ENCODE measurements around the gene ALAD. TPM values are rescaled to one million over a fixed set of nuclear protein-coding genes. Genes with fewer than 3 reads are reported as not detected.

The ALAD gene
- polyA plus RNA-seq, 1 donor (not counting 4 experiments of a cell fraction or from before 2014, with no cell fraction given), result 9.3 TPM

GRCh38 chr9:113340011-113340699, 60.9 kb downstream of the ALAD start, which contains the start of gene WDR31:
WDR31 (minus strand) TSS chr9:113340275; CDS start chr9:113332022, 8,253 bp downstream.
- H3K27me3 ChIP-seq (ENCODE audit: control insufficient read depth, extremely low read depth, insufficient read depth, low read length), result no peaks in the 10 kb centered on the region
- no peak for FAIRE-seq
- peak within 1 kb of the TSS; percentile 68 for H3K9ac ChIP-seq (ENCODE audit: control insufficient read depth, extremely low read depth, insufficient read depth, low read length)

GRCh38 chr9:113337714-113338113, 63.4 kb downstream of the ALAD start:
- Histone ChIP-seq H3K27ac (ENCODE audit: control insufficient read depth, insufficient read depth, low read length) (no peak overlapping the region), H3K27me3 (ENCODE audit: control insufficient read depth, extremely low read depth, insufficient read depth, low read length) (no peaks in the 10 kb centered on the region), H3K4me1 (ENCODE audit: control insufficient read depth, extremely low read depth, insufficient read depth, low read length) (peaks cover 18% of the 10 kb centered on the region), H3K9me3 (ENCODE audit: control insufficient read depth, low read depth, low read length) (no peaks in the 10 kb centered on the region), H4K20me1 (ENCODE audit: control insufficient read depth, extremely low read depth, insufficient read depth, low read length) (no peaks in the 10 kb centered on the region), H2AFZ (ENCODE audit: control insufficient read depth, low read length) (no peak overlapping the region), H3K36me3 (ENCODE audit: control insufficient read depth in 2 of 2, extremely low read depth in 1 of 2, insufficient read depth in 2 of 2, low read length in 2 of 2) (no peaks in the 10 kb centered on the region), H3K9ac (ENCODE audit: control insufficient read depth, extremely low read depth, insufficient read depth, low read length) (no peak overlapping the region), H3K4me3 (ENCODE audit: control insufficient read depth in 2 of 3, extremely low read depth in 1 of 3, insufficient read depth in 2 of 3, low read depth in 1 of 3, low read length in 3 of 3) (no peak overlapping the region), H3K4me2 (ENCODE audit: control insufficient read depth, extremely low read depth, insufficient read depth, low read depth, low read length) (no peak overlapping the region), H3K9me1 (ENCODE audit: control insufficient read depth, extremely low read depth, insufficient read depth, low read length) (no peaks in the 10 kb centered on the region), H3K79me2 (ENCODE audit: control insufficient read depth, insufficient read depth, low read length) (no peaks in the 10 kb centered on the region)
- dilution Hi-C loops (cut with MboI; ENCODE audit: extremely low pct_ligation_motif_present, low sequenced_read_pairs), result no loop called here
- no peak for DNase-seq (ENCODE audit: low read depth, low spot score)
- TF ChIP-seq CTCF (optimal IDR thresholded peaks at IDR 0.05 in 1 of 3, IDR thresholded peaks at IDR 0.05 in 1 of 3, conservative IDR thresholded peaks at IDR 0.05 in 1 of 3; ENCODE audit: extremely low read depth in 1 of 3, insufficient read depth in 2 of 3, low read length in 3 of 3) (no peak), EZH2 (IDR thresholded peaks at IDR 0.05; ENCODE audit: low read length) (no peak)
- FAIRE-seq, result no peak

More at GRCh38 chr9:113340011-113340699, 60.9 kb downstream of the ALAD start, which contains the start of gene WDR31:
- dilution Hi-C loops (cut with MboI; ENCODE audit: extremely low pct_ligation_motif_present, low sequenced_read_pairs), result loop anchor here (10.0 kb wide), 1 partner anchor 65 kb away; the partner anchor contains the start of gene ALAD
- Histone ChIP-seq H2AFZ (ENCODE audit: control insufficient read depth, low read length) (peak within 1 kb of the TSS; percentile 92), H3K79me2 (ENCODE audit: control insufficient read depth, insufficient read depth, low read length) (no peaks in the 10 kb centered on the region), H3K36me3 (ENCODE audit: control insufficient read depth in 2 of 2, extremely low read depth in 1 of 2, insufficient read depth in 2 of 2, low read length in 2 of 2) (no peaks in the 10 kb centered on the region), H4K20me1 (ENCODE audit: control insufficient read depth, extremely low read depth, insufficient read depth, low read length) (no peaks in the 10 kb centered on the region), H3K4me2 (ENCODE audit: control insufficient read depth, extremely low read depth, insufficient read depth, low read depth, low read length) (peak within 1 kb of the TSS; percentile 88), H3K9me3 (ENCODE audit: control insufficient read depth, low read depth, low read length) (no peaks in the 10 kb centered on the region), H3K4me1 (ENCODE audit: control insufficient read depth, extremely low read depth, insufficient read depth, low read length) (peaks cover 18% of the 10 kb centered on the region), H3K27ac (ENCODE audit: control insufficient read depth, insufficient read depth, low read length) (peak within 1 kb of the TSS; percentile 33), H3K9me1 (ENCODE audit: control insufficient read depth, extremely low read depth, insufficient read depth, low read length) (no peaks in the 10 kb centered on the region), H3K4me3 (ENCODE audit: control insufficient read depth in 2 of 3, extremely low read depth in 1 of 3, insufficient read depth in 2 of 3, low read depth in 1 of 3, low read length in 3 of 3) (peak within 1 kb of the TSS; percentile 69 to 76 (median 71))
- no peak for DNase-seq (ENCODE audit: low read depth, low spot score)
- TF ChIP-seq EZH2 (IDR thresholded peaks at IDR 0.05; ENCODE audit: low read length) (no peak), CTCF (optimal IDR thresholded peaks at IDR 0.05 in 1 of 3, IDR thresholded peaks at IDR 0.05 in 1 of 3, conservative IDR thresholded peaks at IDR 0.05 in 1 of 3; ENCODE audit: extremely low read depth in 1 of 3, insufficient read depth in 2 of 3, low read length in 3 of 3) (peak in 1 of 3 experiments; percentile 5)

Other genes starting within 250 kb of the ALAD start
- 22.4 to 31.4 TPM (median 22.7 TPM) in 3 replicates for gene FKBP15, start 180.0 kb downstream of the ALAD start, polyA plus RNA-seq
- gene SLC31A1, start 179.7 kb downstream of the ALAD start, polyA plus RNA-seq, result 15.7 to 21.1 TPM (median 20.3 TPM) in 3 replicates
- gene CDC26, start 125.7 kb downstream of the ALAD start, polyA plus RNA-seq, result 24.0 to 56.8 TPM (median 43.5 TPM) in 3 replicates
- 22.1 to 46.4 TPM (median 28.8 TPM) in 3 replicates for gene PRPF4, start 125.6 kb downstream of the ALAD start, polyA plus RNA-seq
- gene RNF183, start 97.9 kb downstream of the ALAD start, polyA plus RNA-seq, result 0.10 TPM in 1 of 3 replicates, not detected in the others
- 0.94 to 2.3 TPM (median 1.2 TPM) in 3 replicates for gene WDR31, start 61.0 kb downstream of the ALAD start, polyA plus RNA-seq
- gene BSPRY, start 51.7 kb downstream of the ALAD start, polyA plus RNA-seq, result 0.41 to 0.54 TPM (median 0.54 TPM) in 3 replicates
- gene HDHD3, start 24.3 kb downstream of the ALAD start, polyA plus RNA-seq, result 14.7 to 27.9 TPM (median 16.5 TPM) in 3 replicates
- 52.0 to 77.2 TPM (median 69.0 TPM) in 3 replicates for gene POLE3, start 9.4 kb upstream of the ALAD start, polyA plus RNA-seq
- 0.75 to 0.91 TPM (median 0.89 TPM) in 3 replicates for gene C9orf43, start 9.5 kb upstream of the ALAD start, polyA plus RNA-seq
- gene RGS3, start 62.4 kb upstream of the ALAD start, polyA plus RNA-seq, result 19.6 to 23.9 TPM (median 19.6 TPM) in 3 replicates